HG03159 (cell line): ENCODE measurements around the gene MS4A8.
"Not testable (repeated sequence)": the region's sequence is repeated elsewhere in the genome, so short reads cannot be mapped to it uniquely, and the experiment has no call there.

Experiments
- ATAC-seq: cut with Tn5 transposase; IDR thresholded peaks from one replicate; pipeline ENCODE4 v1.9.1; 2021; ENCODE audit warnings: mild to moderate bottlenecking, moderate library complexity; ENCODE audit not compliant: unreplicated experiment

The MS4A8 gene

DNA sequence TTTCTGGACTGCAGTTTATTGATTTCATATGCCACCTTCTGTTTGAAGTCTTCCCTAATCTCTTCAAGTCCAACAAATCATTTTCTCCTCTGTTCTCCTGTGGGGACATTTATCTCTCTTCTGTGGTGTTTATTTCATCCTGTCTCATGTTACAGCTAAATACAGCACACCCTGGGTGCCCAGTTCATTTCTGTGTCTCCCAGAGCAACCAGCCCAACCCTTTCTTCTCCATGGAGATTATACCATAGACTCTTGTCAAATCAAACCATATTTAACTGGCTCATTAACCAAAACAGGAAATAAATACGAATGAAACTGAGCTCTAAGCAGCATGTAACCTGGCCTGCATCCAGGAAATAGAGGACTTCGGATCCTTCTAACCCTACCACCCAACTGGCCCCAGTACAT is at the start of gene MS4A8:
TSS of gene MS4A8 (plus strand) at position 329 of the 408 bp plus-strand sequence. CDS start 1,249 bp downstream, outside the sequence.
- ATAC-seq, result no peak

GRCh38 chr11:60657888-60658287 is 41.5 kb upstream of the MS4A8 start:
- ATAC-seq, result no peak

DNA sequence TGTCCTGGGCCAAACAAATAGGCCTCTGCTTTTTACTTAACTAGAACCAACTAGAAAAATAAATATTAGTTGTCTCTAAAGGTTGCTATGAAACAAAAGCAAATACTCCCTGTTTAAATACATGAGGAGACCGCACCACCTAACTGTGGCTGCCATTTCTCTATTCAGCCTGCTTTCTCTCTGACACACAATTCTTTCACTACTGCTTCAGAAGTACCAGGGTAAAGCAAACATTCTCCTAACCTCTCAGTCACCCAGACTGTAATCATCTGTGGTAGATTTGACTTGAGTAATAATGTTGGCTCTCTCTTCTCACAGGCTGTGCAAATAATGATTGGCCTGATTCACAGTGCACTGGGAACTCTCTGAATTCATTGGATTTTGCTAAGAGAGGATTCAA is 41.0 kb upstream of the MS4A8 start:
- ATAC-seq, result no peak

- no peak for ATAC-seq
Observed at GRCh38 chr11:60672255-60672654, 27.2 kb upstream of the MS4A8 start.

DNA sequence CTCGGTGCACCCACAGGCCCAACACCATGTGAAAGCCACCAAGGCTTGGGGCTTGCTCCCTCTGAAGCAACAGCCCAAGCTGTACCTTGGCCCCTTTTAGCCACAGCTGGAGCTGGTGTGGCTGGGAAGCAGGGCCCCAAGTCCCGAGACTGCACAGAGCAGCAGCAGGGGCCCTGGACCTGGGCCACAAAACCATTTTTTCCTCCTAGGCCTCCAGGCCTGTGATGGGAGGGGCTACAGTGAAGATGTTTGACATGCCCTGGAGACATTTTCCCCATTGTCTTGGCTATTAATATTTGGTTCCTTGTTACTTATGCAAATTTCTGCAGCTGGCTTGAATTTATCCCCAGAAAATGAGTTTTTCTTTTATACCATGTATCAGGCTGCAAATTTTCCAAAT is 21.2 kb upstream of the MS4A8 start:
- not testable (repeated sequence) for ATAC-seq

DNA sequence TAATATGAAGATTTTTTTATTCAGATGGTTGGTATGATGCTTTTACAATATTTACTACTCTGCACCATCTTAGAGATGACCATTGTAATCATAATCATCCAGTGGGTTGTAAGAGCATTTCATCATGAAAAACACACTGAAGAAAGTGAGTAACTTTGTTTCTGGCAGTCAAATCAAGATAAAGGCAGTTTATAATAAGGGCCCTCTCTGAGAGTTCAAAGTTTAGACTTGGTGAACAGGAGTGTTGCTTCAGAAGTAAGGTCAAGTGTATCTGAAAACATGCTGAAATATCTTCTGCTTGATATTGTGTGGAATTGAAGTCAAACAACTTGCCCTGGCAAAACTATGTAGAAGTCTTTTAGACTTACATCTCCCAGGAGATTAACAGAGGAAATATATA is 19.5 kb upstream of the MS4A8 start:
- ATAC-seq, result no peak

GRCh38 chr11:60680455-60681119 is 18.8 kb upstream of the MS4A8 start:
- no peak for ATAC-seq

DNA sequence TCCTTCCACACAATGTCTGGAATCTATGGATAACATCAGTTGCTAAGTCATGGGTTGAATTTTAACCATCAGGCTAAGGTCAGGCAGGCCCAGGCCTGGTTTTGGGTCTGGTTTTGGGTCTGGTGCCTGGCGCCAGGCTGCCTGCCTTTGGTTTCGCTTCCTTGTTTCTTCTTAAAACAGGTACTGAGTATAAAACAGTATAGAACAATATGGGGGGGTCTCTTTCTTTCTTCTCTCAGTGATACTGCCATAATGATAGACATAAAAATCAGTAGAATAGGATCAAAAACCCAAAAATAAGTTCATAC is 14.9 kb upstream of the MS4A8 start:
- not testable (repeated sequence) for ATAC-seq

- ATAC-seq, result no peak
Observed at GRCh38 chr11:60691661-60692060, 7.8 kb upstream of the MS4A8 start.

DNA sequence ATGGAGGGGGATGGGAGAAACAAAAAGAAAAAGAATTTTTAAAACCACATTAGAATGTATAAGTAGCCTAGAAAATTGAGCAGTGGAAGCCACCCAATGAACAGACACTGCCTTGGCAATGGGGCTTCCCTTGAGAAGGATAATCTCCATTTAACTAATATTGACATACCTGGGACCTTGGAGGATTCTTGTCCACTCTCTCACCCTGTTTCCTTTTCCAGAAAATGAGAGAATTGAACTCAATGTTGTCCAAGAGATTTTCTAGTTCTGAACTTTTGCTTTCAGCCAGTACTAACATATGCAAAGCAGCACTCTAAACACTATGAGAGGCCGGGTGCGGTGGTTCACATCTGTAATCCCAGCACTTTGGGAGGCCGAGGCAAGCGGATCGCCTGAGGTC is 524 bp downstream of the MS4A8 start:
- ATAC-seq, result no peak

DNA sequence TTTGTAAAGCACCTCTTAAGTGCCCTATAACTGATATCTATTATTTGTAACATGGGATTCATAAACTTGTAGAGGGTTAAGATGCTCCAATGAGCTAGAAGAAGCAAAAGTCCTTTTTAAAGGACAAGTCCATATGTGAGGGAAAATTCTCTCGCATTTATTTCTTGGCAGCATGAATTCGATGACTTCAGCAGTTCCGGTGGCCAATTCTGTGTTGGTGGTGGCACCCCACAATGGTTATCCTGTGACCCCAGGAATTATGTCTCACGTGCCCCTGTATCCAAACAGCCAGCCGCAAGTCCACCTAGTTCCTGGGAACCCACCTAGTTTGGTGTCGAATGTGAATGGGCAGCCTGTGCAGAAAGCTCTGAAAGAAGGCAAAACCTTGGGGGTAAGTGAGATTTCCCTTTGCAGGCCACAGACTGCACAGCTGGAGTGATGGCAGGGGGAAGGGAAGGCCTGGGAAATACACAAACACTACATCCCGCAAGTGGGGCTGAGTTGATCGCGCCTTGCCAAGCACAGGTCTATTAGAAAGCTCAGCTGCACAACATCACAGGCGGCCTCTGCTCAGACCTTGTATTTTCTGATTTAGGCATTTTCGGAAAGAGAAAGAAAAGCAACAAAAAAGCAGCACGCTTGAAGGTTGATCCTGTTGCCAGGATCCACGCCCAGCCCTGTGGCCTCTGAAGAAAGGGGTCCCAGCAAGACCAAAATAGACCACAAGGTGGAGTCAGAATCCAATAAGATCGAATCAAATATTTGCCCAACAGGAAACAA is 1.5 kb downstream of the MS4A8 start:
- no peak for ATAC-seq

DNA sequence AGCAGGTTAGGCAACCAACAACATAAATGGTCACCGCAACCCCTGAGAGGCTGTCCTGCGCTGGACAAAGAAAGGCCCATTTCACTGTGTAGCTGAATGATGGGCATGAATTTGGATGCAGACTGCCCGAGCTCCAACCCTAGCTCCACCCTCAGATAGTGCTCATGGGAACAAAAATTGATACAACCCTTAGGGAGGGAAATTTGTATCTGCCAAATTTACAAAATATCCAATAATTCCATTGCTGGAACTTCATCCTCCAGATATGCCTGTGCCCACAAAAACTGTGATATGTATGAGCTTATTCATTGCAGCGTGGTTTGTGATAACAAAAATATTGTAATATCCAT is 2.0 kb downstream of the MS4A8 start:
- ATAC-seq, result no peak

GRCh38 chr11:60703374-60703773 is 4.0 kb downstream of the MS4A8 start:
- no peak for ATAC-seq

DNA sequence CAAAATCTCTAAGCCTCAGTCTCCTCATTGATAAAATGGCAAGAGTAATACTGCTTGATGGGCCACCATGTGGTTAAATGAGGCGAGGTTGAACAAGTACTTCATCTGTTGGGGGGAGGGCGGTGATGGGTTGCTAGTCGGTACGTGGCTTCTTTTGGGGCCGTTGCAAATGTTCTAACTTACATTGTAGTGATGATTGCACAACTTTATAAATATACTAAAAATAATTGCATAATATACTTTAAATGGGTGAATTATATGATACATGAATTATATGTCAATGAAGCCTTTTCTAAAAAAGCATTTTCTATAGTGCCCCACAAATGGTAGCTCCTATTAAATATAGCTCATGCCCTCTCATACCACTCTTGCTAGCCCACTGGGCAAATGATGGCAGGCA is 6.5 kb downstream of the MS4A8 start:
- no peak for ATAC-seq

DNA sequence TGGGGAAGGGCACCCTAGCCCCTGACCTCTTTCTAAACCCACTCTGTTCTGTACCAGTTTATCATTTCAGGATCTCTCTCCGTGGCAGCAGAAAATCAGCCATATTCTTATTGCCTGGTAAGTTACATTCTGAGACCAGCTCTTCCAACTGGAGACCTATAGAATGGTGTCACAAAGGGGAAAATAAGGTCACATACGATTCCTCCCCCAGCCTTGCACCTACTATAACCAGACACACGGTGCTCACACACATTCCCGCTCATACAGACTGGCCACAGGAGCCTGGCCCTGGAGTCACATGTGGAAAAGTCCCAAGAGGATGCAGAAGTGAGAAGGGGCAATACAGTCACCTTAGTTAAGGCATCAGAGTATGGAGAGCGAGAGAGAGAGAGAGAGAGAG is 7.5 kb downstream of the MS4A8 start:
- no peak for ATAC-seq

DNA sequence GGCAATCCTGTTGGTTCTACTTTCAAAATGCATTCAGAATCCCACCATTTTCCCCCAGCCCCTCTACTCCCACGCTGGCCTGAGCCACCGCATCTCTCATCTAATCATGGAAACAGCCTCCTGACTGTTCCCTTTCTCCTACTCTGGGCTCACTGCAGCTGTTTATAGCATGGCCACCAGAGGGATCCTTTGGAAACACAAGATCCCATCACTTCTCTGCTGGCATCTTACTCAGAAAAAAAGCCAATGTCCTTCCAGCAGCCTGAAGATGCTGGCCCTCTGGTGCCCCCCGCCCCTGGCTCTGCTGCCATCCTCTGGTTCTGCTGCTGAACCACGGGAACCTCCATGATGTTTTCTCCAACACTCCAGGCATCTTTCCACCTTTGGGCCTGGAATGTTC is 11.1 kb downstream of the MS4A8 start:
- ATAC-seq, result no peak

DNA sequence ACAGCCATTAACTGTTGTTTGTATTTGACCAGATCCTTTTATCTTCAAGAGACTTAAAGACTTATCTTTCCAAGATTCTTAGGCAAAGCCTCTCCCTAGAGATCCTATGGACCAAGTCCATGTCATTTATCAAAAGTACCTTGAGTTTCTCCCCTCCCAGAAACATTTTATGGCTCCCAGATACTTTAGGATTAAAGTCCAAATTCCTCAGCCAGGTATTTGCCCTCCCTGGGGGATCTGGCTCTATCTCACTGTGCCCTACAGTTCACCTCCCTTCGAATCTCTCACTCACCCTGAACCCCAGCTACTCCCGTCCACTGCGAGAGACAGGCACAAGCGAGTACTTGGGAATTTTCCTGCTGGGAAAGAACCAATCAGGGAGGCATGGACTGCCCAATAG is 11.9 kb downstream of the MS4A8 start:
- ATAC-seq, result no peak

DNA sequence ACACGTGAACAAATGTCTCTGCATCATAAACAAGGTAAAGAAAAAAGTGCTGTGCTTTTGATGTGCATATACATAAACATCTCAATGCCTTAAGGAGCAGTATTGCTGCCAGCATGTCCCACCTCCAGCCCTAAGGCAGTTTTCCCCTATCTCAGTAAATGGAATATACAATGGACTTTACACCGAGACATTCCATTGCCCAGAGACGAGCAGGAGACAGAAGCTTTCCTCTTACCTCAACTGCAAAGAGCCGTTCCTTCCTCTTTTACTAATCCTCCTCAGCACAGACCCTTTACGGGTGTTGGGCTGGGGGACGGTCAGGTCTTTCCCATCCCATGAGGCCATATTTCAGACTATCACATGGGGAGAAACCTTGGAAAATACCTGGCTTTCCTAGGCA is 14.0 kb downstream of the MS4A8 start:
- ATAC-seq, result not testable (repeated sequence)

GRCh38 chr11:60717956-60718355 is 18.5 kb downstream of the MS4A8 start:
- ATAC-seq, result no peak

DNA sequence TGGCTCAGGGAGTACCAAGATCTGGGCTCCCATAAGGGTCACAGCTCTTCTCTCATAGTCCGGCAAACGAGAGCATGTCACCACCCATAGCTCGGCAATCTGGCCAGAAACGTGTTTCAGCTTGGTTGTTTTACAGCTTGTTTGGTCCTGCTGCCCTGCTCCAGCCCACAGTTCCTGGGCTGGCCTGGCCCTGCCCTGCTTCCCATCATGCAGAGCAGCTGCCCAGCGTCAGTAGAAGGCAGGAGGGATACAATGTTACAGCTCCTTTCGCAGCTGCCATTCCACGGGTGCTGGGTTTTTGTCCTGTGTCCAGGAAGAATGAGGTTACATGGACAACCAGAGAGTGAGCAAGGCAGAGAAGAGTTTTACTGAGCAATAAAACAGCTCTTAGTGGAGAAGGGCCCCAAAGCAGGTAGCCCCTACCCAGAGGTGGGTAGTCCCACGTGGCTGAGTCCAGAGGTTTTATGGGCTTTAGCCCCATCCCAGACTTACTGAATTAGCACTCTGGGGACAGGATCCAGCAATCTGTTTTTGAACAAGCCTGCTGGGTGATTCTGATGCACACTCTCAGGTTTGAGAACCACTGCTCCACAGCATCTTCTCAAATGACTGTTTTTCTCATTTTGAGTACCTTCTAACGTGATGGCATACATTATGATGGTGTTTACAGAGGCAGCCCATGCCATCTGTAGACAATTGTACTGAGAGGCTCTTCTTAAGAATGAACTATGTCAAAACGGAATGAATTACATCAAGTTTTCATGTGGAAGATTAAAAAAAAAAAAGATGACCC is 19.3 kb downstream of the MS4A8 start:
- ATAC-seq, result no peak

GRCh38 chr11:60719391-60719790 is 20.0 kb downstream of the MS4A8 start:
- ATAC-seq, result no peak

DNA sequence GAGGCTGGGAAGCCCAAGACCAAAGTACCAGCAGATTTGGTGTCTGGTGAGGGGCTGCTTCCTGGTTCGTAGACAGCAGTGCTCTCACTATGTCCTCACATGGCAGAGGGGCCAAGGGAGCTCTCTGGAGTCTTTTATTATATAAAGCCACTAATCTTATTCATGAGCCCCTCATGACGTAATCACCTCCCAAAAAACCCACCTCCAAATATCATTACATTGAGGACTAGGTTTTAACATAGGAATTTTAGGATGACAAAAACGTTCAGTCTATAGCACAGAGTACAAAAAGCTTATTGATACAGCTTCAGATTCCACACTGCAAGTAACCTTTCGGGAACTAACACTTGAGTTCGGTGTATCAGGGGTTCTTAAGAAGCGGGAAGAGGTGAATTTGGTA is 21.0 kb downstream of the MS4A8 start:
- ATAC-seq, result no peak
